ENCODE measurements around the gene CLEC7A.

CLEC7A gene

GRCh38 chr12:10130042-10130441, at the start of gene CLEC7A:
Gene CLEC7A (minus strand): TSS chr12:10130199. CDS start chr12:10130082, 117 bp downstream.
- Histone ChIP-seq H3K4me1 (ENCODE audit: control insufficient read depth in 1 of 2, insufficient read depth in 2 of 2, low read length in 2 of 2) (no peaks in the 10 kb centered on the region), H3K9me3 (ENCODE audit: control insufficient read depth in 1 of 2, low read length in 2 of 2) (no peaks in the 10 kb centered on the region), H3K9ac (ENCODE audit: low read depth in 1 of 2, low read length in 2 of 2) (no peak within 1 kb of the TSS), H3K27me3 (ENCODE audit: control insufficient read depth in 1 of 2, insufficient read depth in 2 of 2, low read length in 2 of 2) (no peaks in the 10 kb centered on the region), H3K36me3 (ENCODE audit: control insufficient read depth in 1 of 2, insufficient read depth in 2 of 2, low read length in 2 of 2) (no peaks in the 10 kb centered on the region), H3K27ac (ENCODE audit: low read depth, low read length) (peak within 1 kb of the TSS; percentile 10), H3K4me3 (ENCODE audit: low read depth in 1 of 2, low read length in 2 of 2) (peak within 1 kb of the TSS in 1 of 2 donors; percentile 21)

GRCh38 chr12:10179776-10180181, 49.8 kb upstream of the CLEC7A start:
- Histone ChIP-seq H3K27me3 (ENCODE audit: control insufficient read depth in 1 of 2, insufficient read depth in 2 of 2, low read length in 2 of 2) (no peaks in the 10 kb centered on the region), H3K9ac (ENCODE audit: low read depth in 1 of 2, low read length in 2 of 2) (no peak overlapping the region), H3K9me3 (ENCODE audit: control insufficient read depth in 1 of 2, low read length in 2 of 2) (no peaks in the 10 kb centered on the region), H3K4me3 (ENCODE audit: low read depth in 1 of 2, low read length in 2 of 2) (no peak overlapping the region), H3K27ac (ENCODE audit: low read depth, low read length) (no peak overlapping the region), H3K36me3 (ENCODE audit: control insufficient read depth in 1 of 2, insufficient read depth in 2 of 2, low read length in 2 of 2) (no peaks in the 10 kb centered on the region), H3K4me1 (ENCODE audit: control insufficient read depth in 1 of 2, insufficient read depth in 2 of 2, low read length in 2 of 2) (peaks cover 0 to 4% of the 10 kb centered on the region in 2 donors)

- Histone ChIP-seq H3K27me3 (ENCODE audit: control insufficient read depth in 1 of 2, insufficient read depth in 2 of 2, low read length in 2 of 2) (no peaks in the 10 kb centered on the region), H3K4me3 (ENCODE audit: low read depth in 1 of 2, low read length in 2 of 2) (no peak within 1 kb of the TSS), H3K36me3 (ENCODE audit: control insufficient read depth in 1 of 2, insufficient read depth in 2 of 2, low read length in 2 of 2) (no peaks in the 10 kb centered on the region), H3K9me3 (ENCODE audit: control insufficient read depth in 1 of 2, low read length in 2 of 2) (no peaks in the 10 kb centered on the region), H3K4me1 (ENCODE audit: control insufficient read depth in 1 of 2, insufficient read depth in 2 of 2, low read length in 2 of 2) (peaks cover 0 to 4% of the 10 kb centered on the region in 2 donors), H3K9ac (ENCODE audit: low read depth in 1 of 2, low read length in 2 of 2) (no peak within 1 kb of the TSS), H3K27ac (ENCODE audit: low read depth, low read length) (no peak within 1 kb of the TSS)
Observed at GRCh38 chr12:10178821-10179220, 48.8 kb upstream of the CLEC7A start, which contains the start of gene TMEM52B. Gene TMEM52B (plus strand): TSS chr12:10179032. CDS start chr12:10179575, 543 bp downstream.

GRCh38 chr12:10175846-10176636, 46.0 kb upstream of the CLEC7A start:
- Histone ChIP-seq H3K9me3 (ENCODE audit: control insufficient read depth in 1 of 2, low read length in 2 of 2) (no peaks in the 10 kb centered on the region), H3K9ac (ENCODE audit: low read depth in 1 of 2, low read length in 2 of 2) (no peak overlapping the region), H3K4me1 (ENCODE audit: control insufficient read depth in 1 of 2, insufficient read depth in 2 of 2, low read length in 2 of 2) (peaks cover 0 to 4% of the 10 kb centered on the region in 2 donors), H3K4me3 (ENCODE audit: low read depth in 1 of 2, low read length in 2 of 2) (no peak overlapping the region), H3K27me3 (ENCODE audit: control insufficient read depth in 1 of 2, insufficient read depth in 2 of 2, low read length in 2 of 2) (no peaks in the 10 kb centered on the region), H3K36me3 (ENCODE audit: control insufficient read depth in 1 of 2, insufficient read depth in 2 of 2, low read length in 2 of 2) (no peaks in the 10 kb centered on the region), H3K27ac (ENCODE audit: low read depth, low read length) (no peak overlapping the region)

- Histone ChIP-seq H3K27ac (ENCODE audit: low read depth, low read length) (no peak overlapping the region), H3K27me3 (ENCODE audit: control insufficient read depth in 1 of 2, insufficient read depth in 2 of 2, low read length in 2 of 2) (no peaks in the 10 kb centered on the region), H3K9me3 (ENCODE audit: control insufficient read depth in 1 of 2, low read length in 2 of 2) (no peaks in the 10 kb centered on the region), H3K4me3 (ENCODE audit: low read depth in 1 of 2, low read length in 2 of 2) (no peak overlapping the region), H3K4me1 (ENCODE audit: control insufficient read depth in 1 of 2, insufficient read depth in 2 of 2, low read length in 2 of 2) (peaks cover 0 to 4% of the 10 kb centered on the region in 2 donors), H3K36me3 (ENCODE audit: control insufficient read depth in 1 of 2, insufficient read depth in 2 of 2, low read length in 2 of 2) (no peaks in the 10 kb centered on the region), H3K9ac (ENCODE audit: low read depth in 1 of 2, low read length in 2 of 2) (no peak overlapping the region)
Observed at GRCh38 chr12:10174986-10175614, 45.1 kb upstream of the CLEC7A start.

- Histone ChIP-seq H3K9me3 (ENCODE audit: control insufficient read depth in 1 of 2, low read length in 2 of 2) (no peaks in the 10 kb centered on the region), H3K9ac (ENCODE audit: low read depth in 1 of 2, low read length in 2 of 2) (no peak within 1 kb of the TSS), H3K27ac (ENCODE audit: low read depth, low read length) (no peak within 1 kb of the TSS), H3K4me3 (ENCODE audit: low read depth in 1 of 2, low read length in 2 of 2) (no peak within 1 kb of the TSS), H3K27me3 (ENCODE audit: control insufficient read depth in 1 of 2, insufficient read depth in 2 of 2, low read length in 2 of 2) (no peaks in the 10 kb centered on the region), H3K4me1 (ENCODE audit: control insufficient read depth in 1 of 2, insufficient read depth in 2 of 2, low read length in 2 of 2) (peaks cover 0 to 4% of the 10 kb centered on the region in 2 donors), H3K36me3 (ENCODE audit: control insufficient read depth in 1 of 2, insufficient read depth in 2 of 2, low read length in 2 of 2) (no peaks in the 10 kb centered on the region)
Observed at GRCh38 chr12:10171973-10172728, 42.2 kb upstream of the CLEC7A start, which contains the start of gene OLR1. Gene OLR1 (minus strand): TSS chr12:10172132. CDS start chr12:10172077, 55 bp downstream.

- no peak overlapping the region for H3K9ac ChIP-seq (ENCODE audit: low read depth in 1 of 2, low read length in 2 of 2)
- H3K36me3 ChIP-seq (ENCODE audit: control insufficient read depth in 1 of 2, insufficient read depth in 2 of 2, low read length in 2 of 2): no peaks in the 10 kb centered on the region
- H3K4me1 ChIP-seq (ENCODE audit: control insufficient read depth in 1 of 2, insufficient read depth in 2 of 2, low read length in 2 of 2): no peaks in the 10 kb centered on the region
- no peaks in the 10 kb centered on the region for H3K9me3 ChIP-seq (ENCODE audit: control insufficient read depth in 1 of 2, low read length in 2 of 2)
- H3K27me3 ChIP-seq (ENCODE audit: control insufficient read depth in 1 of 2, insufficient read depth in 2 of 2, low read length in 2 of 2): no peaks in the 10 kb centered on the region
- no peak overlapping the region for H3K27ac ChIP-seq (ENCODE audit: low read depth, low read length)
- no peak overlapping the region for H3K4me3 ChIP-seq (ENCODE audit: low read depth in 1 of 2, low read length in 2 of 2)
Observed at GRCh38 chr12:10170216-10170615, 40.2 kb upstream of the CLEC7A start.

GRCh38 chr12:10169104-10169503, 39.1 kb upstream of the CLEC7A start:
- no peak overlapping the region for H3K9ac ChIP-seq (ENCODE audit: low read depth in 1 of 2, low read length in 2 of 2)
- no peak overlapping the region for H3K27ac ChIP-seq (ENCODE audit: low read depth, low read length)
- no peaks in the 10 kb centered on the region for H3K36me3 ChIP-seq (ENCODE audit: control insufficient read depth in 1 of 2, insufficient read depth in 2 of 2, low read length in 2 of 2)
- H3K4me3 ChIP-seq (ENCODE audit: low read depth in 1 of 2, low read length in 2 of 2): no peak overlapping the region
- no peaks in the 10 kb centered on the region for H3K4me1 ChIP-seq (ENCODE audit: control insufficient read depth in 1 of 2, insufficient read depth in 2 of 2, low read length in 2 of 2)
- no peaks in the 10 kb centered on the region for H3K27me3 ChIP-seq (ENCODE audit: control insufficient read depth in 1 of 2, insufficient read depth in 2 of 2, low read length in 2 of 2)
- H3K9me3 ChIP-seq (ENCODE audit: control insufficient read depth in 1 of 2, low read length in 2 of 2): no peaks in the 10 kb centered on the region

GRCh38 chr12:10167599-10167998, 37.6 kb upstream of the CLEC7A start:
- no peak overlapping the region for H3K9ac ChIP-seq (ENCODE audit: low read depth in 1 of 2, low read length in 2 of 2)

GRCh38 chr12:10165421-10165820, 35.4 kb upstream of the CLEC7A start:
- H3K27me3 ChIP-seq (ENCODE audit: control insufficient read depth in 1 of 2, insufficient read depth in 2 of 2, low read length in 2 of 2): no peaks in the 10 kb centered on the region
- H3K27ac ChIP-seq (ENCODE audit: low read depth, low read length): no peak overlapping the region
- H3K9me3 ChIP-seq (ENCODE audit: control insufficient read depth in 1 of 2, low read length in 2 of 2): no peaks in the 10 kb centered on the region
- H3K4me3 ChIP-seq (ENCODE audit: low read depth in 1 of 2, low read length in 2 of 2): no peak overlapping the region
- no peaks in the 10 kb centered on the region for H3K4me1 ChIP-seq (ENCODE audit: control insufficient read depth in 1 of 2, insufficient read depth in 2 of 2, low read length in 2 of 2)
- H3K9ac ChIP-seq (ENCODE audit: low read depth in 1 of 2, low read length in 2 of 2): no peak overlapping the region
- no peaks in the 10 kb centered on the region for H3K36me3 ChIP-seq (ENCODE audit: control insufficient read depth in 1 of 2, insufficient read depth in 2 of 2, low read length in 2 of 2)

More at GRCh38 chr12:10167599-10167998, 37.6 kb upstream of the CLEC7A start:
- no peak overlapping the region for H3K4me3 ChIP-seq (ENCODE audit: low read depth in 1 of 2, low read length in 2 of 2)
- H3K36me3 ChIP-seq (ENCODE audit: control insufficient read depth in 1 of 2, insufficient read depth in 2 of 2, low read length in 2 of 2): no peaks in the 10 kb centered on the region
- H3K27me3 ChIP-seq (ENCODE audit: control insufficient read depth in 1 of 2, insufficient read depth in 2 of 2, low read length in 2 of 2): no peaks in the 10 kb centered on the region
- H3K4me1 ChIP-seq (ENCODE audit: control insufficient read depth in 1 of 2, insufficient read depth in 2 of 2, low read length in 2 of 2): no peaks in the 10 kb centered on the region
- H3K9me3 ChIP-seq (ENCODE audit: control insufficient read depth in 1 of 2, low read length in 2 of 2): no peaks in the 10 kb centered on the region
- no peak overlapping the region for H3K27ac ChIP-seq (ENCODE audit: low read depth, low read length)

Data from duodenal mucosa (tissue), 2 donors.